Measurements from ENCODE around the gene FRYL.
"Not testable (repeated sequence)": the region's sequence is repeated elsewhere in the genome, so short reads cannot be mapped to it uniquely, and the experiment has no call there.

Gene FRYL

DNA sequence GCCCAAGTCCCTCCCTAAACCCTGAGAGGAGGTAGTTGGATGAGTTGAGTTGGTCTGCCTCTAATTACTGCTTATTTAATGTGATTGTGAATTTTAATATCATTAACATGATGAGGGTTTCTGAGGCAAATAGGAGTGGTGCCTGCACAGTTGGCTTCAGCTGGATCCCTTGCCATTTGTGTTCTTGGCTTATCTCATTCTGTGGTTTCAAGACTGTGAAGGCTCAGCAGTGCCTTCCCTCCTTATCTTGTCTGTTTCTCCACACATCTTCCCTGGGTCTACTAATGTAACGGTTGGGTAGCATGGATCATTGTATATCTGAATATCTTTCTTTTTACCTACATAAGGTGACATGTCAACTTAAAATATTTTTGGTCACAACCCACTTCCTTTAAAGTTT, 298.5 kb downstream of the FRYL start:
- no peak for DNase-seq

DNA sequence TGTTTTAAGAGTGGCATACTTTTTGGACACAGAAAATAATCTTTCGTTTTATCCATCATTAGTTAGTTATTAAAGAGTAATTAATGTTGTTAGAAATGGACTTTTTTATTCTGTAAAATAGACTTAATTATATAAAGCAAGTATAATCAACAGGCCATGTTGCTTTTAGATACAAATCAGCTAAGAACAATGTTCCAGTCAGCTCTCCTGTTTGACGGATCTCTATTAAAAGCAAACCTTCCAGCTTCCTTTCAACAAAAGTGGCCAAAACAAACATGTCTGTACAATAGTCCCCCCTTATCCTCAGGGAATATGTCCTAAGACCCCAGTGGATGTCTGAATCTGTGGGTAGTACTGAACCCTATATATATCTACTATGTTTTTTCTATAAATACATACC, 301.8 kb downstream of the FRYL start:
- no peak for DNase-seq

DNA sequence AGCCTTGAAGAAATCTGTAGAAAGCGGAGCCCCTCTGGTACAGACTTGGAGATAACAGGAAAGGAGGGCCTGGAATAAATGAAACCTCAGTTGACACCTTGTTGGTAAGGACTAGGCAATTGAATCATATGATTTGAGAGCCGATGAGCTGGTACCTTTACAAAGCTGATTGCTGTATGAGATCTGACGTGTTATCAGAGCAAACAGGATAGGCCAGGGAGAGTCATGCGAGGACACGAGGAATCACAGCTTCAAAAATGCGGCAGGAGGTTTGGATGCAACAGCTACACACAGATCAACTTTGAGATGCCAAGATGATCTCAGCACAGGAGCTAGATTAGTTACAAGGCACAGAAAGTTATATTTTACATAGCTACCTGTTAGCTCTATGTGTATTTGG, 304.3 kb downstream of the FRYL start:
- no peak for DNase-seq

GRCh38 chr4:48472794-48473193, 307.3 kb downstream of the FRYL start:
- DNase-seq = no peak

GRCh38 chr4:48470570-48470969, 309.5 kb downstream of the FRYL start:
- no peak for DNase-seq

GRCh38 chr4:48470137-48470536, 309.9 kb downstream of the FRYL start:
- DNase-seq = no peak

GRCh38 chr4:48467891-48468290, 312.2 kb downstream of the FRYL start:
- no peak for DNase-seq

DNA sequence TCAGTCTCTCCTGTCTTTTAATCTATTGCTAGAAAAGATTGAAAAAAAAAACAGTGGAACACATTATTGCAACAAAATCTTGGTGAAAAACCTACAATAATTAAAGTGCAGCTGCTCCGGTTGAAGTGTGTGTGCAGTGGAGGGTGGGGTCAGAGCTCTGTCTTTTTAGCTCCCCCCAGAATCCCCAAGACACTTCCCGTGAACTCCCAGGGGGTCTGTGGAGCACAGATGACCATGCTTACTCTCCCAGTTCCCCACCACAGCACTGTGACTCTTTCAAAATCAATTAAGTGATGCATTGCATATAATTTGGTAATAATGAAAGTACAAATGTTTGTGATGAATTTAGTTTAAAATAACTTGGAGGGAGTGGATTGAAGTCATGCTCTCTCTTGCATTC, 312.6 kb downstream of the FRYL start:
- DNase-seq = no peak

GRCh38 chr4:48462363-48462762, 317.7 kb downstream of the FRYL start:
- DNase-seq = no peak

DNA sequence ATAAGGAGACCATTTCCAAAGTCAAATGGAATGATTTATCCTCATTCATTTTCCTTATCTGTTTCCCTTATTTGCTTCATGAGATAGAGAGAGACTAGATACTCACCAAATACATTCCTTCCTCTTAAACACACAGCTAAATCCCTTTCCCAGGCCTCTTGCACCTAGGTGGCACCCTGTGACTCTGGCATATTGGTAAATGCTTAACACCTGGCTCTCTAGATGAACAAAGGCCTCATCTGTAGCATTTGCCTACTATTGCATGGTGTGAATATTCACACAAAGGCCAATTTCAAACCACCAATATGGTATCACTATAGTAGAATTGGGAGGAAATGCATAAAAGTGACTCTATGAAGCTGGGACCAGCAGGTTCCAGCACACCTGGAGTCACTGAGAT, 319.1 kb downstream of the FRYL start:
- no peak for DNase-seq

DNA sequence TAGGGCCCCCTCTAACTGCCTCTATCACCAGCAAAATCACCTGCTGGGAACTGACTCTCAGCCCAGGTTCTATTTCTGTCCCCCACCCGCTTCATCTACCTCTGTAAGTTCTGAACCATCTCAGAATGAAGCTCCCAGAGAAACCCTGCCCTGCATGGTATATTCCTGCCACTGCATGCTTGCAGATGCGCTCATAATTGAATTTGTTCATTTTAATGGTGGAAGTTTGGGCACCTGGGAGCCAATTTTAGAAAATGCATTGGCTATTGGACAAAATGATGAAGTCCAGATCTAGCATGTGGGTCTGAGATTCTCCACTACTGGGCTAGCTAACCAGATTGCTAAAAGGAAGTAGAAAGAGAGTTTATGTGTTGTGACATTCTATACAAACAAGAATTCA, 325.5 kb downstream of the FRYL start:
- no peak for DNase-seq

GRCh38 chr4:48451656-48452055, 328.4 kb downstream of the FRYL start:
- DNase-seq = not testable (repeated sequence)

DNA sequence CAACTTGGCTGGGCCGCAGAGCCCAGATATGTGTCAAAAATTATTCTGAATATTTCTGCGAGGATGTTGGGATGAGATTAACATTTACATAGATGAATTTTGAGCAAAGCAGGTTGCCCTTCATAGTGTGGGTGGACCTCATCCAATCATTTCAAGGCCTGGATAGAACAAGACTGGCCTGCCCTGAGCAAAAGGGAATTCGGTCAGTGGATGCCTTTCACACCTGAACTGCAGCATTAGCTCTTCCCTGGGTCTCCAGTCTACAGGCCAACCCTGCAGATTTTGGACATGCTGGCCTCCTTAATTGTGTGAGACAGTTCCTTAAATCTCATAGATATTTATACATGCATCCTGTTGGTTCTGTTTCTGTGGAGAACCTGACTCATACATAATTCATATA, 329.3 kb downstream of the FRYL start:
- DNase-seq = peak; percentile 8

DNA sequence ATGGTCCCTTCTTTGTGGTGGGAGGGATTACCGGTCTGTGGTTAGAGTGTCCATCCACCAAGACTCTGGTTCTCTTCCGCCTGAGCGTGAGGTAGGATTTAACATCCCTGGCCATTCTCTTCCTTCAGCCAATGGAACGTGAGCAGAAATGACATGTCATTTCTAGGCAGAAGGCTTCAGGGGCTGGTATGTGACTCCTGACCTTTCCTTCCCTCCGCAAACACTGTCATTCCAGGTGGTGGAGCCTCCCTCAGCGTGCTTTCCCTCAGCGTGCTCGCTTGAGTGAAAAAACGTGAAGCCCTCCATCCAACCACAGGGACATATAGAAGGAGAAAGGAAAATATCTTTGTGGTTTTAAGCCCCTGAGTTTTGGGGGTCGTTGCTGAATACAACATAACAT, 330.9 kb downstream of the FRYL start:
- no peak for DNase-seq

All from MV-4-11 (cell line).